ENCODE data around the gene INPP4A. TPM values are rescaled to one million over a fixed set of nuclear protein-coding genes. Genes with fewer than 3 reads are reported as not detected.
A peak's percentile ranks its signal among the peaks of the same experiment; 100 is the strongest.

INPP4A gene
- total RNA-seq, 2 experiments from 2014 or later: 33.1 to 34.8 TPM

DNA sequence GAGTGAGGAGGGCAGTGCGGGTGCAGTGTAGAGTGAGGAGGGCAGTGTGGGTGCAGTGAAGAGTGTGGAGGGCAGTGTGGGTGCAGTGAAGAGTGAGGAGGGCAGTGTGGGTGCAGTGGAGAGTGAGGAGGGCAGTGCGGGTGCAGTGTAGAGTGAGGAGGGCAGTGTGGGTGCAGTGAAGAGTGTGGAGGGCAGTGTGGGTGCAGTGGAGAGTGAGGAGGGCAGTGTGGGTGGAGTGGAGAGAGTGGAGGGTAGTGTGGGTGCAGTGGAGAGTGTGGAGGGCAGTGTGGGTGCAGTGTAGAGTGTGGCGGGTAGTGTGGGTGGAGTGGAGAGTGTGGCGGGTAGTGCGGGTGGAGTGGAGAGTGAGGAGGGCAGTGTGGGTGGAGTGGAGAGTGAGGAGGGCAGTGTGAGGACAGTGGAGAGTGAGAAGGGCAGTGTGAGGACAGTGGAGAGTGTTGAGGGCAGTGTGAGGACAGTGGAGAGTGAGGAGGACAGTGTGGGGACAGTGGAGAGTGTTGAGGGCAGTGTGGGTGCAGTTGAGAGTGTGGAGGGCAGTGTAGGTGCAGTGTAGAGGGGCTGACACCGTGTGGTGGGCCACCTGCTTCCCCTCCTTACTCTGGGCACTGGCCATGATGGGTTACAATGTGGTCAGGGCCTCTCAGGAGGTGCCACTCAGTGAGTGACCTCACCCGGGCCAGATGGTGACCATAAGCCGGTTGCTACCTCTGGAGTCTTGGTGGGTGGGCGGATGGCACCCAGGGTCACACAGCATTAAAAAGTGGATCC, 28.5 kb downstream of the INPP4A start:
- DNase-seq: no peak
- H3K4me3 Mint-ChIP-seq: peak overlapping the region; percentile 61
- H3K36me3 Mint-ChIP-seq (ENCODE audit: low read depth): no peaks in the 10 kb centered on the region
- CTCF ChIA-PET: interaction anchor here (0.6 to 1.9 kb wide), 2 partner anchors 15 to 16 kb away, joined by 3 to 12 read pairs; no protein-coding TSS in a partner anchor
- H3K4me1 Mint-ChIP-seq (ENCODE audit: low read depth): peaks cover 96% of the 10 kb centered on the region
- H3K9me3 Mint-ChIP-seq: no peaks in the 10 kb centered on the region
- intact Hi-C loops (cut with micrococcal nuclease): no loop called here
- no peaks in the 10 kb centered on the region for H3K27me3 Mint-ChIP-seq (ENCODE audit: low read depth)
- H3K27ac Mint-ChIP-seq: peak overlapping the region; percentile 69

DNA sequence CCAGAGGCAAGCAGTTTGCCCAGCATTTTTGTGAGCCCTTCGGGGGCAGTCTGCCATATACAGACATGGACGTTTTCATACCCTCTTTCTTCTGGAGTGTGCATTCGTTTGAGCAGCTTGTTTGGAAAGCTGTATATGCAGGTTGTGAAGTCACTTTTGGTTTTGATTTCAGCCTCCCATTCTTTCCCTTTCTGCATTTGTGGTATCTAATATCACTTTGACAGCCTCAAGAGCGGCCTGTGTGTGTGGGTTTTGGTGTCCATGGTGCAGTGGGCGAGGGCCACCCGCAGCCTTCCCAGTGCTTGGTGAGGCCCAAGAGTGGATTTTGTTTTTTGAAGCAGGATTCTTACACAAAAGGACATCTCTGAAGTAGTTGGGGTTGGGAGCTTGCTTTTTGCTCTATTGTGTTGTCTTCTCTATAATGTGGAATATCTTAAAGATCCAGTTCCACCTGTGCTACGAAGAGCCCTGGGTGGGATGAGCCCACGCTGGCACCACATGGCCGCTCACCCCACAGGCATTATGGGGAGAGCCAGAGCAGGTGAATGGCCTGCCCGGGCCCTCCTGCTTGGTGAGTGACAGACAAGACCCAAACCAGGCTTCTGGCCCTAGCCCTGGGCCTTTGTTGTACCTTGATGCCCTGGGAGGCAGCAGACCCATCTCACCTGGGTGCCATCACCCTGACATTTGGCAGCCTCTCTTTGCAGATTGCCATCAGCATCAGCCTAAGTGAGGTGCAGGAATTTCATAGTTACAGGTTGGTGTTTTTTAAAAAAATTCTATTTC, 29.5 kb downstream of the INPP4A start:
- H3K27ac Mint-ChIP-seq: peak overlapping the region; percentile 69
- no peaks in the 10 kb centered on the region for H3K9me3 Mint-ChIP-seq
- no peaks in the 10 kb centered on the region for H3K27me3 Mint-ChIP-seq (ENCODE audit: low read depth)
- H3K4me1 Mint-ChIP-seq (ENCODE audit: low read depth): peaks cover 96% of the 10 kb centered on the region
- DNase-seq: peak; percentile 42
- peak overlapping the region; percentile 61 for H3K4me3 Mint-ChIP-seq
- CTCF ChIA-PET: interaction anchor here (1.0 to 1.9 kb wide), 3 partner anchors 11 to 27 kb away, joined by 3 to 12 read pairs (median 4); no protein-coding TSS in a partner anchor
- intact Hi-C loops (cut with micrococcal nuclease): loop anchor here (2.0 kb wide), 1 partner anchor 13 kb away; no protein-coding TSS in a partner anchor
- no peaks in the 10 kb centered on the region for H3K36me3 Mint-ChIP-seq (ENCODE audit: low read depth)

DNA sequence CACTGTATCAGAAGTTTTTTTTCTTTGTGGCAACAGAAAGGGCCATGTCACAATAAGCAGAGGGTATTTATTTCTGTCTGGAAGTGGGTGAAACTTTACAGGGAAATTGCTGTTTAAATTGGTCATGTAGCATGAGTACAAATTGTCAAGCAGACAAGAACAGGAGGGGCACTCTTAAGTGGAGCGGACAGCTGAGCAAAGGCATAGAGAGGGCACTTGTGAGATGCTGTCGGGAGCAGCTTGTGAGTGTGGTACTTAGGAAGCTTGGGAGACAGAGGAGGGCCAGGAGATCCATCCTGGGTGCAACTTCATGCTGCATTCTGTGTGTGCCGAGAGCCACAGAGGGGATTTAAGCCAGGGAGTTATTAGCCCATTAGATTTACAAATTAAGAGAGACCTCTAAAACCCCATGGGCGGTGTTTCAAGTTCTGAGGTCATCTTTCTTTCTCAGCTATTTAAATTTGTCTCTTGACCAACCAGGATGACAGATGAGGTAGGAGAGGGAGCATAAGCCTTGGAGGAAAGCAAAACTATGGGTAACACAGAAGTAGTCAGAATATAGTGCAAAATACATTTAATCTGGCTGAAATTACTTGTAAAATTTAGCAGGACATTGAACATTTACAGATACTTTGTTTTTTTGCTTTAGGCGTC, 30.4 kb downstream of the INPP4A start:
- H3K27me3 Mint-ChIP-seq (ENCODE audit: low read depth): no peaks in the 10 kb centered on the region
- intact Hi-C loops (cut with micrococcal nuclease): loop anchor here (2.0 kb wide), 1 partner anchor 14 kb away; no protein-coding TSS in a partner anchor
- CTCF ChIA-PET: interaction anchor here (1.0 to 1.9 kb wide), 5 partner anchors 10 to 72 kb away, joined by 3 to 12 read pairs (median 4); no protein-coding TSS in a partner anchor
- H3K4me3 Mint-ChIP-seq: no peak overlapping the region
- no peak overlapping the region for H3K27ac Mint-ChIP-seq
- no peaks in the 10 kb centered on the region for H3K9me3 Mint-ChIP-seq
- DNase-seq: no peak
- H3K36me3 Mint-ChIP-seq (ENCODE audit: low read depth): no peaks in the 10 kb centered on the region
- peaks cover 97% of the 10 kb centered on the region for H3K4me1 Mint-ChIP-seq (ENCODE audit: low read depth)

DNA sequence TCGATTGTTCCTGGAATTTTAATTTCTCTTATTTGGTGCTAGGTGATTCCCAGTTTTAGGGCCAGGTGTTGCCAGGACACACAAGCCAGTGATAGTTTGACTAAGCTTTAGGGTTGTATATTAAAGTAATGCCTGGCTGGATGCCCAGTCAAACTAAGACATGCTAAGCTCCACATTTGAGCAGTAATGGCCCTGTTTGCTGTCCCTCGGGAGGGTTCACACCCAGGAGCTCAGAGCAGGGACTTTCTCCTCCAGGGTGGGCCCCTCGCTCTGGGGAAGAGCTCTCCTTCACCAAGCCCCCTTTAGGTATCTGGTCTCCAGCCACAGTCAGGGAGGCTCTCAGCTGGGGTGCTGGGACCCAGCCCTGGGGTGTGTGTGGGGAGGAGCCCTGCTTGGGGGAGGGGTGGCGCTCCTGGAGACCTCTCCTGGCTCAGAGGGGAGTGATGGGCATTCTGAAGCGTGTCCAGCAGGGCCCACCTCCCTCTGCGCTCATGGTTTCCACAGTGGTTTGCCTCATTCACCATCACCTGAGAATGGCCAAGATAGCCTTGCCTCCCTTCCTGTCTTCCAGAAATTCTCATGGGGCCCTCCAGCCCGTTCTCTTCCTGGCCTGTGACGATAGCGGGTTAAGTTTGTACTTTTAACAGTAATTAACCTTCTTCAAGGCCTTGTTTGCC, 31.7 kb downstream of the INPP4A start:
- H3K27me3 Mint-ChIP-seq (ENCODE audit: low read depth): no peaks in the 10 kb centered on the region
- intact Hi-C loops (cut with micrococcal nuclease): no loop called here
- H3K36me3 Mint-ChIP-seq (ENCODE audit: low read depth): no peaks in the 10 kb centered on the region
- CTCF ChIA-PET: interaction anchor here (0.6 to 4.4 kb wide), 5 partner anchors 10 to 65 kb away, joined by 3 to 19 read pairs (median 3); no protein-coding TSS in a partner anchor
- peaks cover 99% of the 10 kb centered on the region for H3K4me1 Mint-ChIP-seq (ENCODE audit: low read depth)
- H3K27ac Mint-ChIP-seq: no peak overlapping the region
- peak; percentile 41 for DNase-seq
- no peaks in the 10 kb centered on the region for H3K9me3 Mint-ChIP-seq
- H3K4me3 Mint-ChIP-seq: no peak overlapping the region

DNA sequence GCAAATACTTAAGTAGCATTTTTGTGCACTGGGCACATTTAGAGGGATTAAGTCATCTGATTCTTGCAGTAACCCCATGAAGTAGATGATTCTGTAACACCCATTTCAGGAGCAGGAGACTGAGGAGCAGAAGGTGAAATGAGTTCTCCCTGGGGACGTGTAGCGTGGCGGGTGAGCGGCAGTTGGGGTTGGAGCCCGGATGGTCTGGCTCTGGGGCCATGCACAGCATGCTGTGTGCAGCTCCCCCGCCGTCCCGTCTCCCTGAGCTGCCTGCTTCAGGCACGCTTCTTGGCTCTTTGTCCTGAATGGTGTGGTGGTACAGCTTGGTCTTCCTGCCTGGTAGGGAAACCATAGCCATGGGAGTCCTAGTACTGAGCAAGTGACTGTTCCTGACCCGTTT, 32.4 kb downstream of the INPP4A start:
- CTCF ChIA-PET: interaction anchor here (1.0 to 4.4 kb wide), 3 partner anchors 8 to 11 kb away, joined by 3 to 22 read pairs (median 19); no protein-coding TSS in a partner anchor
- peaks cover 97% of the 10 kb centered on the region for H3K4me1 Mint-ChIP-seq (ENCODE audit: low read depth)
- no peaks in the 10 kb centered on the region for H3K36me3 Mint-ChIP-seq (ENCODE audit: low read depth)
- H3K4me3 Mint-ChIP-seq: no peak overlapping the region
- no peak for DNase-seq
- intact Hi-C loops (cut with micrococcal nuclease): no loop called here
- H3K27ac Mint-ChIP-seq: no peak overlapping the region
- H3K27me3 Mint-ChIP-seq (ENCODE audit: low read depth): no peaks in the 10 kb centered on the region
- H3K9me3 Mint-ChIP-seq: no peaks in the 10 kb centered on the region

DNA sequence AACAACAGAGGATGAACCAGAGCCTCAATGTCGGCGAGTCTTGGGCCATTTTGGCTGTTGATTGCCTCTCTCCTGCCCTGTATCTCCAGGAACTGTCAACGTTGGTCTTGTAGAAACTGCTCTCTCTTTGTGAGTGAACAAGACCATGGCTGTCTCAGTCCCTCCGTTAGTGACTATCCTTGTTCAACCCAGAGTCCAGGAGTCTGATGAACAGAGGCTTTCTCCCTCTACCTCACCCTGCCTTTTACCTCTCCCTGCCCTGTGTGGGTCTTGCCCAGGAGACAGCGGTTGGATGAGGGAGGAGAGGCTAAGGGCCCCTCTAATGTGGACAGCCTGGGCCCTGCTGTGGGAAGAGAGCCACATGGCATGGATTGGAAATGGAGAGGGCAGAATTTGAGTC, 32.8 kb downstream of the INPP4A start:
- H3K9me3 Mint-ChIP-seq: no peaks in the 10 kb centered on the region
- intact Hi-C loops (cut with micrococcal nuclease): no loop called here
- H3K27ac Mint-ChIP-seq: peak overlapping the region; percentile 39
- no peak overlapping the region for H3K4me3 Mint-ChIP-seq
- H3K4me1 Mint-ChIP-seq (ENCODE audit: low read depth): peaks cover 97% of the 10 kb centered on the region
- DNase-seq: no peak
- no peaks in the 10 kb centered on the region for H3K36me3 Mint-ChIP-seq (ENCODE audit: low read depth)
- CTCF ChIA-PET: interaction anchor here (1.2 to 4.4 kb wide), 3 partner anchors 8 to 13 kb away, joined by 4 to 22 read pairs (median 19); no protein-coding TSS in a partner anchor
- H3K27me3 Mint-ChIP-seq (ENCODE audit: low read depth): no peaks in the 10 kb centered on the region

DNA sequence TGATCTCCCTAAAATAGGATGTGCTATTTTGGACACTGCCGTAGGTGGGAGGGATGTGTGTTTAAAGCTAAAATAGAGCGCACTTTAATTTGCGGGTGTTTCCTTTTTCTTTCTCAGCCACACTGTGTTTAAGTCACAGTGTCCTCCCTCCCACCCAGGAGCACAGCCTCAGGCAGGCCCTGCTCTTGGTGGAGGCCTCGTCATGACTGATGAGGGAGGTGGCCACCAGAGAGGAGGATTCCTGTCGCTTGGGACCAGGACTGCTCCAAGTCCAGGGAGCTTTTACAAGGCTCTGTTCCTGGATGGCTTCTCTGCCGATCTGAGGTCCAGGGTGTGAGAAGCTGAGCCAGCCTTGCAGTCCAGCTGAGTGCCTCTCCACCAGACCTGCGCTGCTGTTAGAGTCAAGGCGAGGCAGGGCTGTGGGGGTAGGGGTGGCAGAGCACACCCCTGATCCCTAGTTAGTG, 33.5 kb downstream of the INPP4A start:
- intact Hi-C loops (cut with micrococcal nuclease): loop anchor here (1.0 kb wide), 1 partner anchor 10 kb away; no protein-coding TSS in a partner anchor
- Mint-ChIP-seq H3K4me1 (ENCODE audit: low read depth) (peaks cover 97% of the 10 kb centered on the region), H3K9me3 (no peaks in the 10 kb centered on the region), H3K27ac (no peak overlapping the region), H3K4me3 (no peak overlapping the region), H3K36me3 (ENCODE audit: low read depth) (no peaks in the 10 kb centered on the region), H3K27me3 (ENCODE audit: low read depth) (no peaks in the 10 kb centered on the region)
- CTCF ChIA-PET: interaction anchor here (1.2 to 4.4 kb wide), 4 partner anchors 9 to 14 kb away, joined by 4 to 22 read pairs (median 12); no protein-coding TSS in a partner anchor
- DNase-seq: no peak

DNA sequence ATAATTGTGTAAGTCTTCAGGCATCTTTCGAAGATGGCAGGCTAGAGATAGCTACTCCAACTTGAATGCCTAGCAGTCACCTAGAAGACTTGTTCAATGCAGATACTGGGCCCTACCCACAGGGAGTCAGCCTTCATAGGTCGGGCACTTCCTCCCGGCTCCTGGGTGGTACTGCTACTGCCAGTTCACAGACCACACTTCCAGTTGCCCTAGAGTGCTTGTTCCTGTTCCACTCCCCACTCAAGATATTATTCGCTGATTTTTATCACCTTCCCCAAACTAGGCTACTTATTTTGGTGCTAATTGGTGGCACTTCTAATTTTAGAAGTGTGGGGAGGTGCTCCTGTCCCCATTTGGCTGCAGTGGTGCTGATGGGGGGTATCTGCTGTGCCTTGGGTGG, 34.2 kb downstream of the INPP4A start:
- CTCF ChIA-PET: interaction anchor here (1.3 to 4.4 kb wide), 4 partner anchors 9 to 15 kb away, joined by 4 to 22 read pairs (median 12); no protein-coding TSS in a partner anchor
- no peaks in the 10 kb centered on the region for H3K9me3 Mint-ChIP-seq

DNA sequence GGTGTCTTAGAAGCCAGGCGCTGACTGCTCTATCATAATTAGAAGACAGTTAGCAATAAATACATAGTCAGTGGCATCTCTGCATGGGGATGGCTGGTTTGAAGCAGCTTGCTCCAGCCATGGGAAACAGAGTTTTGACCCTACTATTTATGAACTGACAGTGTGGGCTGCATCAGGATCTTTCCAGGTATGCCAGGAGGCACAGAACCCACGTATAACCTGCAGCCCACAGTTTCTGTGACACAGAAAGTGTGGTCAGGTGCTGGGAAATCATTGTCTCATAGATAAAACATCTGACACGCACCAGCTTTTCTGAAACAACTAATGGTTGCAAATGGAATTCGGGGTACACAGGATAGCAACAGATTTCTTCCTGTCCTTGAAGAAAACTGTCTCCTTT, 34.7 kb downstream of the INPP4A start:
- CTCF ChIA-PET: interaction anchor here (0.5 to 4.4 kb wide), 9 partner anchors 8 to 817 kb away, joined by 3 to 22 read pairs (median 6); no protein-coding TSS in a partner anchor
- Mint-ChIP-seq H3K27me3 (ENCODE audit: low read depth) (no peaks in the 10 kb centered on the region), H3K4me1 (ENCODE audit: low read depth) (peaks cover 97% of the 10 kb centered on the region), H3K36me3 (ENCODE audit: low read depth) (no peaks in the 10 kb centered on the region), H3K9me3 (no peaks in the 10 kb centered on the region), H3K27ac (peak overlapping the region; percentile 66), H3K4me3 (no peak overlapping the region)
- intact Hi-C loops (cut with micrococcal nuclease): no loop called here
- peak; percentile 55 for DNase-seq

More for the DNA sequence above, 34.2 kb downstream of the INPP4A start:
- intact Hi-C loops (cut with micrococcal nuclease): loop anchor here (1.0 kb wide), 1 partner anchor 11 kb away; no protein-coding TSS in a partner anchor
- peak overlapping the region; percentile 66 for H3K27ac Mint-ChIP-seq
- H3K36me3 Mint-ChIP-seq (ENCODE audit: low read depth): no peaks in the 10 kb centered on the region
- H3K4me1 Mint-ChIP-seq (ENCODE audit: low read depth): peaks cover 97% of the 10 kb centered on the region
- no peaks in the 10 kb centered on the region for H3K27me3 Mint-ChIP-seq (ENCODE audit: low read depth)
- peak; percentile 60 for DNase-seq
- no peak overlapping the region for H3K4me3 Mint-ChIP-seq

DNA sequence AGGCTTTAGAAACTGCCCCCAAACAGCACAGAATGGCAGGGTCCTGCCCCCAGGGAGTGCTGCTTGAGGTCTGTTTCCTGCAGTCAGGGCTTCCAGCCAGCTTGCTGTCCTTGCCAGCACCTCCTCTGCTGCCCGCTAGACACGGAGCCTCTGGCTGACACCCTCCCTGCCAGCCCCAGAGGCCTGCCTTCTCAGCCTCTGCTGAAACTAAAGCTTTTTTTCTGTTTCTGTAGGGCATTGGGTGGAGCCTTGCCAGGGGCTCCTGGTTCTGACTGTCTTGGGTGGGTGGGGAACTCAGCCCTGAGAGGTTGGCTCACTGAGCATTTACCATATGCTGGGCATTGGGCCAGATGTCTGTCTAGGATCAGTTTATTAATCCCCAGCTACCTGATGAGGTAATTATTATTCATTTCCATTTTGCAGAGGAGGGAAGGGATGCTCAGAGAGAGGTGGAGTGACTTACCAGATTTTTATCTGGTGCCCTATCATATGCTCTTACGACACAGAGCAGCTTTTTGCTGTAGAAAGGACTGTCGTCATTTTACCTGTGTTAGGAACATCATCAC, 35.4 kb downstream of the INPP4A start:
- H3K9me3 Mint-ChIP-seq: no peaks in the 10 kb centered on the region
- CTCF ChIA-PET: interaction anchor here (0.5 to 4.4 kb wide), 11 partner anchors 8 to 818 kb away, joined by 3 to 22 read pairs (median 4); no protein-coding TSS in a partner anchor
- intact Hi-C loops (cut with micrococcal nuclease): loop anchor here (1.0 kb wide), 2 partner anchors 42 to 67 kb away; no protein-coding TSS in a partner anchor
- DNase-seq: peak; percentile 70
- peak overlapping the region; percentile 31 for H3K4me3 Mint-ChIP-seq
- H3K36me3 Mint-ChIP-seq (ENCODE audit: low read depth): no peaks in the 10 kb centered on the region
- H3K27ac Mint-ChIP-seq: peak overlapping the region; percentile 66
- no peaks in the 10 kb centered on the region for H3K27me3 Mint-ChIP-seq (ENCODE audit: low read depth)
- H3K4me1 Mint-ChIP-seq (ENCODE audit: low read depth): peaks cover 98% of the 10 kb centered on the region
